GM18498 (cell line): ENCODE measurements around the gene RBMS1.
A peak's percentile ranks its signal among the peaks of the same experiment; 100 is the strongest.

Source experiments
- ATAC-seq: cut with Tn5 transposase; IDR thresholded peaks from one replicate; pipeline ENCODE4 v1.9.1; 2021; ENCODE audit warnings: mild to moderate bottlenecking, moderate library complexity; ENCODE audit not compliant: unreplicated experiment

The RBMS1 gene

GRCh38 chr2:160411955-160412354 lies 81.7 kb downstream of the RBMS1 start:
- ATAC-seq: peak; percentile 9

DNA sequence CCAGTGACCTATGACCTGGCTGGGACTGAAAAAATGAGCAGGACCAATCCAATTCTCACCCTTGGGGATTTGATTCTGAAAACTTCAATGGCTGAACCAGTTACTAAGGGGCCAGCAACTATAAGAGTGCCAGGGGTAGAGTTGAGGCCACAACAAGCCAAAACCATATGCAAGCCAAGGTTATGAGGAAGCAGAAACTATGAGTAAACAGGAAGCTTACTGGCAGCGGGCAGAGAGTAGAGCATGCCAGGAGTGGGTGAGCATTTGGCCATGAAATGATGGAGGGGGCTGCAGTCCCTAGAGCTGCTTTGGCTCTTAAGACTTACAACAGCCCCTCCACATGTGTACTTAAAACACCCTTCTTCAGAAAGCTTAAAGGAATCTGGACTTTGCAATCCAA lies 82.4 kb downstream of the RBMS1 start:
- no peak for ATAC-seq

- ATAC-seq: no peak
These were observed 84.1 kb downstream of the RBMS1 start for GRCh38 chr2:160409480-160409879.

DNA sequence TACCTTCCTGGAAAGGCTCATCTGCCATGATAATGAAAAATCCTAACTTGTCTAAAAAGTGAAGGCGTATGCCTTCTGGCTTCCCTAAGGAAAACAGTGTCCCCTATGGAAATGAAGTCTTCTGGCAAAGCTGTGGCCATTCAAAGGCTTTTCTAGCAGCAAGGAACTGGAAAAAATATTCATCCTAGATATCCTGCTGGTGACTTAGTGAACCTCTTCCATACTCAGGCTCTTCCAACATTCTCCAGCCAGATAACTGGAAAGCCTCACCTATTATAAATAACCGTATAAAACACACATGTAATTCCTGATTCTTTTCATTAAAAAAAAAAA lies 84.7 kb downstream of the RBMS1 start:
- ATAC-seq: no peak

DNA sequence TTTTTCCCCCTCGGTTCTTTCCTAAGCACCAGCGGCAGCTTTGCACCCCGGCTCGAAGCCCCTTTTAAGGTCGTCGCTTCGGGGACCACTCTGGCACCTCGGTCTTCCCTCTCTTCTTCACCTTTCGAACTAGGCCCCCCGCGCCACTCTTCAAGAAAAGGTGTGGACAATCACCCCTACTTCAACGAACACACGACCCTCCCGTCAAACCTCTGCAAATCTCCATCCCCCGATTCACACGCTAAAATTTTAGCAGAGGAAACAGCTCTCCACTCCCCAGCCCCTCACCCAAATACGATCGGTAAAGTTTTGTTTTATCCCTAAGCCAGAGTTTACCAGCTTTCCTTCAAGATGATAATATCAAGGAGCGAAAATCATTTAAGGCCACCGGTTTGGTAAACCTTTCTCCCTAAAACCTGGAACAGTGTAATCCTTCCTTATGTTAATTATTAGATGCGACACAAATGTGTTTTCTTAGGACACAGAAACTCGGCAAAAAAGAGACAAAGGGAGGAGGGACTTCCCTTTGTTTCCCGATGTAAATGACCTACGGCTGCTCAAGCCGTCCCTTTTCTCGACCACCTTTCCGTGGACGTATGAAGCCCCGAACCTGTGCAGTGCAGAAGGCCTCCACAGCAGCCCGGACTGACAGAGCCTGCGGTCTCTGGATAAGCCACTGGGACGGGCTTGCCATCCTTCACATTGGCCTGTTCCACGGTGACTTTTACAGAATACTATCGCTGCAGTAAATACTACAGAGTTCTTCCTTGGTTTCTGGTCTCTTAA lies 85.2 kb downstream of the RBMS1 start:
- ATAC-seq: no peak

DNA sequence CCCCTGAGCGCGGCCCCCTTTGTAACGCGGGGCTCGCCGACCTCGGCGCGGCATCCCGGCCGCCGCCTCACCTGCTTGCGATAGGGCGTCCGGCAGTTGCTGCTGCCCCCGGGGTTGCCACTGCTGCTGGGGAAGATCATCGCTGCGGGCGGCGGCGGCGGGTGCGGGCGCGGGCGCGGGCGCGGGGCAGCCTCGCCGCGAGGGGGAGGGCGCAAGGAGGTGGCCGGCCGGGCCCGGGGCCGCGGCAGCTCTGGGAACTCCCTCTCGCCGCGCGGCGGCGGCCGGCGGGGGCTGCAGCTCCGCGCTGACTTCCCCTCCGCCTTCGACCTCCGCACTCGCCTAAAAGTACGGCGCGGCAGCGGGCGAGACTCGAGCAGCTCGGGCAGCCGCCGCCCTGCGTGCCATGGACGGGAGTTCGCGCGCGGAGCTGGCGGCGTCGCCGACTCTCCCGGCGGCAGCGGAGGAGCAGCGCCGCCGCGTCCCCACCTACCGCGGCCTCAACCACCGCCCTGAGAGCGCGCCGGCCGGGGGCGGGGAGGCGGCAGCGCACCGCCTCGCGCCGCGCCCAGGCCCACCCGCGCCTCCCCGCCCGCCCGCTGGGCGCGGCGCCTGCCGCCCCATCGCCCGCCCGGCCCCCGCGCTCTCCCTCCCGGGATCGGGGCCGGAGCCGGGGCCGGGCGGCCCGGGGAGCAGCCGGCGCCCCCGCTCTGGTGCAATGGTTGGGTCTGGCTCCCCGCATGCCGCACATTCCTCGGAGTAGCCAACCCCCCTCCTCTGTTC lies 86.0 kb downstream of the RBMS1 start:
- ATAC-seq: peak; percentile 63

DNA sequence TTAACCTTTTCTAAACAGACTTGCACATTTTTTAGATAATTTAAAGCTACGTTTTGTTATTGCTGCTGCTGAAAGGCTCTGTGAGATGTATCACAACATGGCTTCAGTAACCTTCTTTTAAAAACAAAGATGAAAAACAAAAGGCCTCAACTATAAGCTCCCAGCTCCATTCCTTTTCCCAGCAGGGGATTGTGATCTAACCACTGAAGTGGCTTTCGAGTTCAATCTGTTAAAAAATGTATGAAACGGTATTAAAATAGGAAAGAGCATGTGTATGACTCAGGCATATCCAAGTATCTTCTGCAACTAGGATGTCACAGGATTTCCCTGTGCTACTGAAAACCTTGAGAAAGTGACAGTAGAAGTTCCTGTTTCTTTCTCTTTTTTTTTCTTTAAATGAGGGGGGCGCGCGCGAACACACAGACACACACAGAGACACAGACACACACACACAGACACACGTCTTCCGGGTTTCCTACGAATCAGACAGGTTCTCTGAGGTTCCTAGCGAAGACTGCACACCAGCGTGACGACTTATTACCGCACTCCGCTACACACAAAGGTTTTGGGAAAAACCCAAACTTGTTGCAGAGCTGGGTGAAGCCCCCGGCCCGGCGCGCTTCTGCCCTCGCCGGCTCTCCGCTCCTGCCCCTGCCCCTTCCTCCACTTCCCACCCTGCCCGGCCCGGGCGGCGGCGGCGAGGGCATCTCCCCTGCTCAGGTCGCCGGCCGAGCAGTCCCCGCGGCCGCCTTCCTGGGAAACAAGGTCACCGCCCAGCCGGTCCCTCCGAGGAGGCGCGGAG lies 86.8 kb downstream of the RBMS1 start:
- ATAC-seq: peak; percentile 61

- ATAC-seq: no peak
These were observed 88.3 kb downstream of the RBMS1 start for GRCh38 chr2:160405077-160405867.

DNA sequence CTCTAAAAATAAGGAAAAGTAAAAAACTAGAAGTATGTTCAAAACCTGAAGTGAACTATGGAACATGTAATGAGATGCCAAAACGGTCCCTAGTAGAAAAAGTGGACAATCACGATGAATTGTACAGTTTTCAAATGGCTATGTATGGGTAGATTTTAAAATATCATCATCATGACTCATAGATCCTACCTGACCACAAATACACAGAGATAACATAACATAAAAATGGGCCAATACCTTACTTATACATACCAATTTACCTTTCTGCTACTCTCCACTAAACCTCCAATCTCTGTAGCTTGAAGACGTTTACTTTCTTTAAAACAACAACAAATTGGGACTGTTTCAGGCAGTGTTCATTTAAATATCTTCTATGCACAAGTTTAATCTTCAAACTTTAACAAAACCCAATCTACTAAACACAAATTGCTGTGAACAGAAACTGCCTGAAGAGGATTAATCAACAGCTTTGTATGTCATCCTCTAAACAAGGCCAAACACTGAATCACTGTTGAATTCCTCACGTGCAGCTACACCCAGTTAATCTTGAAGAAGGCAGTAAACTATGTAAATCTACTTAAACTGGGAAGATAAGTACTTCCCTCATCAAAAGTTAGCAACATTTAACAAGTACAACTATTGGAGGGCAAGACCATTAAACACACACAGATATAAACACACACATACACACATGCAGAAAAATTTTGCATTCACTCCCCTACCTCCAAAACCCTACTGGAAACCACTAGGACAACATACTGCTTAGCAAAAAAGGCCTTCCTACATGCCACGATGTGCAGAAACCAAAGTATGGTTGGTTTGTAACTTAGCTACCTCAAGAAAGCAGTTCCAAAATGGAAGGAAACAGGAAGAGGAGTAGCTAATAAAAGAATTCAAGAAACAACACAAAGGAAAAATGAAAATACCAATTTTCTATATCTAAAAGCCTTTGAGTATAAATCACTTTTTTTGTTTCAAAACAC lies 90.3 kb downstream of the RBMS1 start:
- no peak for ATAC-seq

DNA sequence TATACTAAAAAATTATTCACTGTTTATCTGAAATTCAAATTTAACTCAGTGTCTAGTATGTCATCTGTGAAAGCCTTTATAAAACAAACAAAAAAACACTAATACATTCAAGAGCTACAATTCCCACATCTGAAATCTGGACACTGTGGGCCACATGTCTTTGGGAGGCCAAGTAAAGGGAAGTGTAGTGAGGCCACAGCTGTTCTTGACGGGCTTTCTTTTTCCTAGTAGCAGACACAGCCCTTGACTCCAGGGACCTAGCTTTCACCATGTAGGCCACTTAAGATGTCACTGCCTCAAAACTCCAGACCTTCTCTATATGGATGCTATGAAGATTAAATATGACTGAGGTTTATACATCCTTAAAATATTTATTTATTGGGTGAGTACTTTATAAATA lies 91.1 kb downstream of the RBMS1 start:
- no peak for ATAC-seq

- ATAC-seq: peak; percentile 57
These were observed 91.7 kb downstream of the RBMS1 start for GRCh38 chr2:160401895-160402294.

GRCh38 chr2:160399880-160400279 lies 93.7 kb downstream of the RBMS1 start:
- no peak for ATAC-seq

GRCh38 chr2:160397530-160397865 lies 96.1 kb downstream of the RBMS1 start:
- ATAC-seq: no peak

- ATAC-seq: peak; percentile 100
These were observed 99.5 kb downstream of the RBMS1 start for GRCh38 chr2:160394153-160394552.

- ATAC-seq: no peak
These were observed 101.4 kb downstream of the RBMS1 start for GRCh38 chr2:160392201-160392600.

- no peak for ATAC-seq
These were observed 102.8 kb downstream of the RBMS1 start for GRCh38 chr2:160390544-160391455.

- no peak for ATAC-seq
These were observed 103.7 kb downstream of the RBMS1 start for GRCh38 chr2:160389875-160390274.

GRCh38 chr2:160388464-160389263 lies 104.9 kb downstream of the RBMS1 start:
- peak; percentile 81 for ATAC-seq
